SK-N-SH (cell line): ENCODE measurements around the gene FFAR3. TPM values are rescaled to one million over a fixed set of nuclear protein-coding genes. Genes with fewer than 3 reads are reported as not detected.

Experiments
- CTCF ChIA-PET: fragments of 300-600, 350-600 bp; formaldehyde crosslinking; extraction: SDS; loops from one replicate; lab custom pipeline; 2021; lab: Yijun Ruan, JAX
- POLR2A ChIA-PET: fragments of 350-600 bp; sonication (Branson Sonifier 250); formaldehyde crosslinking; extraction: SDS; loops from one replicate; lab custom pipeline; 2020; ENCODE audit warnings: antibody characterized with exemption, inconsistent platforms; lab: Yijun Ruan, JAX
- DNase-seq: peaks from one replicate; pipeline ENCODE4 v3.0.0; 2012
- H2AFZ ChIP-seq: fragments of 200-600 bp; sonication (generic); 2 replicates; pipeline ENCODE4 v1.8.1; 2016; ENCODE audit warnings: antibody characterized with exemption, mild to moderate bottlenecking, low read depth
- H3F3A ChIP-seq: fragments of 200-600 bp; sonication (generic); replicated peaks from 2 replicates; pipeline ENCODE3; 2016; ENCODE audit warnings: antibody characterized with exemption, mild to moderate bottlenecking; ENCODE audit not compliant: insufficient read depth
- H3K27ac ChIP-seq, 2 experiments: fragments of 200-500 bp in 1 of 2; fragments of 200-600 bp in 1 of 2; sonication (Bioruptor generic) in 1 of 2; sonication (generic), shearing (Covaris generic) in 1 of 2; 2 replicates each; pipeline versions ENCODE4 v1.5.1 to v1.6.1; 2014 to 2016; ENCODE audit warnings: low read depth in 2 of 2, inconsistent platforms in 1 of 2, low read length in 1 of 2, mild to moderate bottlenecking in 1 of 2, mixed read lengths in 1 of 2
- H3K27me3 ChIP-seq: fragments of 200-600 bp; sonication (generic), shearing (Covaris generic); 2 replicates; pipeline ENCODE4 v1.6.1; 2016; ENCODE audit warnings: mixed run types; ENCODE audit not compliant: insufficient read depth
- H3K36me3 ChIP-seq, 2 experiments: fragments of 200-500 bp in 1 of 2; fragments of 200-600 bp in 1 of 2; sonication (Bioruptor generic) in 1 of 2; sonication (generic) in 1 of 2; replicated peaks in 1 of 2; 2 replicates each; pipeline versions ENCODE3 to v1.5.1; 2014 to 2016; ENCODE audit warnings: low read length in 1 of 2, mild to moderate bottlenecking in 1 of 2; ENCODE audit not compliant: insufficient read depth in 2 of 2, control insufficient read depth in 1 of 2
- H3K4me1 ChIP-seq, 2 experiments: fragments of 200-500 bp in 1 of 2; fragments of 200-600 bp in 1 of 2; sonication (Bioruptor generic) in 1 of 2; sonication (generic), shearing (Covaris generic) in 1 of 2; 2 replicates each; pipeline versions ENCODE4 v1.5.1 to v1.6.1; 2014 to 2016; ENCODE audit warnings: low read depth in 1 of 2, low read length in 1 of 2, mixed run types in 1 of 2; ENCODE audit not compliant: insufficient read depth in 2 of 2, control insufficient read depth in 1 of 2
- H3K4me2 ChIP-seq: fragments of 200-600 bp; sonication (generic), shearing (Covaris generic); 2 replicates; pipeline ENCODE4 v1.6.1; 2017; ENCODE audit warnings: mixed run types
- H3K4me3 ChIP-seq, 2 experiments: fragments of 200-500 bp in 1 of 2; fragments of 200-600 bp in 1 of 2; sonication (Bioruptor generic) in 1 of 2; sonication (generic), shearing (Covaris generic) in 1 of 2; 2 replicates each; pipeline versions ENCODE4 v1.5.1 to v1.8.1; 2014 to 2016; ENCODE audit warnings: low read depth in 2 of 2, inconsistent platforms in 1 of 2, low read length in 1 of 2, mild to moderate bottlenecking in 1 of 2, mixed read lengths in 1 of 2, moderate library complexity in 1 of 2
- H3K79me2 ChIP-seq: fragments of 200-600 bp; sonication (generic); 2 replicates; pipeline ENCODE4 v1.8.1; 2017; ENCODE audit warnings: mild to moderate bottlenecking; ENCODE audit not compliant: insufficient read depth
- H3K9ac ChIP-seq: fragments of 200-600 bp; sonication (generic); 2 replicates; pipeline ENCODE4 v1.6.1; 2017; ENCODE audit warnings: mixed run types
- H3K9me2 ChIP-seq: fragments of 200-600 bp; sonication (generic); 2 replicates; pipeline ENCODE4 v1.6.1; 2017; ENCODE audit warnings: mixed run types
- H3K9me3 ChIP-seq: fragments of 200-600 bp; sonication (generic); 2 replicates; pipeline ENCODE4 v1.6.1; 2017; ENCODE audit warnings: mixed run types, mild to moderate bottlenecking, moderate library complexity
- H4K20me1 ChIP-seq: fragments of 200-600 bp; sonication (generic); 2 replicates; pipeline ENCODE4 v1.6.1; 2017; ENCODE audit warnings: mild to moderate bottlenecking, mixed run types; ENCODE audit not compliant: insufficient read depth
- CHD2 ChIP-seq: fragments of 150-350 bp; IDR thresholded peaks from 2 replicates; pipeline ENCODE4 v1.6.1; 2018; ENCODE audit warnings: low read length; ENCODE audit not compliant: partially characterized antibody
- EZH2phosphoT487 ChIP-seq: fragments of 200-600 bp; sonication (generic); IDR thresholded peaks from 2 replicates; pipeline ENCODE4 v1.6.1; 2017; ENCODE audit warnings: low read depth, mixed run types, mild to moderate bottlenecking, antibody characterized with exemption, moderate library complexity, borderline replicate concordance
- FOSL2 ChIP-seq: IDR thresholded peaks from 2 replicates; pipeline ENCODE4 v1.4.0; 2012; ENCODE audit warnings: low read depth, mild to moderate bottlenecking, moderate library complexity, borderline replicate concordance
- FOXJ3 ChIP-seq: sonication (generic); formaldehyde crosslinking; IDR thresholded peaks from 2 replicates; pipeline ENCODE4 v1.5.1; 2020; ENCODE audit warnings: mild to moderate bottlenecking, missing genetic modification reagents
- FOXM1 ChIP-seq: IDR thresholded peaks from 2 replicates; pipeline ENCODE4 v1.4.0; 2012; ENCODE audit warnings: low read depth, mild to moderate bottlenecking
- JUND ChIP-seq: IDR thresholded peaks from 2 replicates; pipeline ENCODE4 v1.4.0; 2012
- MXI1 ChIP-seq: IDR thresholded peaks from 2 replicates; pipeline ENCODE4 v1.6.1; 2012; ENCODE audit warnings: mild to moderate bottlenecking, low read depth, low read length, improper control_type of control experiment
- POLR2AphosphoS5 ChIP-seq: IDR thresholded peaks from 2 replicates; pipeline ENCODE4 v1.6.1; 2012; ENCODE audit warnings: low read depth, low read length
- RAD21 ChIP-seq: IDR thresholded peaks from 2 replicates; pipeline ENCODE4 v1.6.1; 2012; ENCODE audit warnings: mild to moderate bottlenecking, low read length
- SIN3A ChIP-seq: IDR thresholded peaks from 2 replicates; pipeline ENCODE4 v1.6.1; 2012; ENCODE audit warnings: low read depth, mild to moderate bottlenecking, low read length, moderate library complexity, borderline replicate concordance
- SMC3 ChIP-seq: IDR thresholded peaks from 2 replicates; pipeline ENCODE4 v1.6.1; 2012; ENCODE audit warnings: low read depth, low read length, improper control_type of control experiment
- TCF12 ChIP-seq: IDR thresholded peaks from 2 replicates; pipeline ENCODE4 v1.4.0; 2012
- TEAD4 ChIP-seq: IDR thresholded peaks from 2 replicates; pipeline ENCODE4 v1.4.0; 2012; ENCODE audit warnings: mild to moderate bottlenecking, borderline replicate concordance; ENCODE audit not compliant: insufficient read depth
- YY1 ChIP-seq: IDR thresholded peaks from 2 replicates; pipeline ENCODE4 v1.4.0; 2012; ENCODE audit warnings: low read depth, mild to moderate bottlenecking
- WGBS: methylation state at CpG from one replicate; pipeline ENCODE4 v1.1.6; 2017; ENCODE audit warnings: low lambda C conversion rate; 5-methylcytosine and 5-hydroxymethylcytosine counted together
- polyA plus RNA-seq, 3 experiments: library from polyadenylated mRNA; depleted of rRNA; stranded (reverse); fragments of >200 nt; gene quantifications; 2 replicates each; pipeline ENCODE4 v1.2.3, GENCODE V29; 2012
- TF ChIP-seq, protein P1 (sequence below): IDR thresholded peaks from 2 replicates; pipeline ENCODE4; 2012
- TF ChIP-seq, protein P2 (sequence below): fragments of 150-350 bp; IDR thresholded peaks from 2 replicates; pipeline ENCODE4 v1.6.1; 2016; ENCODE audit warnings: mild to moderate bottlenecking, low read depth, low read length
- TF ChIP-seq, protein P3 (sequence below): IDR thresholded peaks from 2 replicates; pipeline ENCODE4 v1.4.0; 2012; ENCODE audit warnings: low read depth, borderline replicate concordance

The FFAR3 gene
- polyA plus RNA-seq, 1 of the 3 experiments (the other 2 are of a cell fraction) = not detected

DNA sequence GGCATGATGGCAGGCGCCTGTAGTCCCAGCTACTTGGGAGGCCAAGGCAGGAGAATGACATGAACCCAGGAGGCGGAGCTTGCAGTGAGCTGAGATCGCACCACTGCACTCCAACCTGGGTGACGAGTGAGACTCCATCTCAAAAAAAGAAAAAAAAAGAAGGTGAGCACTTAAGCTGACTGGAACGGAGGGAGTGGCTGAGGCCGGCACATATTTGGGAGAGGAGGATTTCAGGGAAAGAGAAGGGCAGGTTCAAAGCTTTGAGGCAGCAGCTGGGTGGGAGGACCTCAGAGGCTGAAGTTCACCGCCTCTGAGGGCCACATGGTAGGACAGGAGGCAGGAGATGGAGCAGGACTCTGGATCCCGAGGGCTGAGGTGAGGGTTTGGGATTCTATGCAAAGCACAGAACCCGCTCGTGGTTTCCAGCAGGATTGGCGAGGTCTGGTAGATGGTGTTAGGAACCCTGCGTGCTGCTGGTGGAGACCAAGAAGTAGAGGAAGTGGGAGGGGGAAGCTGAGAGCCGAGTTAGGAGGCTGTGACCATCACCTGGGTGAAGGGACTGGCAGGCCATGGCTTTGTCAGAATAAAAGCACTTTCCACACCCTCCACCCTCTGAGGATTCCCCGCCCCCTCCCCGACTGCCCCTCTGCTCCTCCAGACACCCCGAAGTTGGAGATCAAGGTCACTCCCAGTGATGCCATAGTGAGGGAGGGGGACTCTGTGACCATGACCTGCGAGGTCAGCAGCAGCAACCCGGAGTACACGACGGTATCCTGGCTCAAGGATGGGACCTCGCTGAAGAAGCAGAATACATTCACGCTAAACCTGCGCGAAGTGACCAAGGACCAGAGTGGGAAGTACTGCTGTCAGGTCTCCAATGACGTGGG, 20.9 kb upstream of the FFAR3 start:
- no peak overlapping the region for H2AFZ ChIP-seq
- POLR2A ChIA-PET = no interaction called here
- no peak overlapping the region for H3K4me2 ChIP-seq
- no peak overlapping the region for H3K27ac ChIP-seq
- 37% methylated on average over 23 of the region's 25 CpGs for WGBS
- no peak overlapping the region for H3K4me3 ChIP-seq
- no peaks in the 10 kb centered on the region for H3K4me1 ChIP-seq
- DNase-seq = no peak
- H3K27me3 ChIP-seq = peaks cover 87% of the 10 kb centered on the region
- no peaks in the 10 kb centered on the region for H3K9me2 ChIP-seq
- CTCF ChIA-PET = interaction anchor here (0.7 kb wide), 1 partner anchor 158 kb away, joined by 3 read pairs; no protein-coding TSS in a partner anchor
- H3F3A ChIP-seq = no peaks in the 10 kb centered on the region
- H3K36me3 ChIP-seq = no peaks in the 10 kb centered on the region
- H3K9me3 ChIP-seq = no peaks in the 10 kb centered on the region
- TF ChIP-seq, protein P1, sequence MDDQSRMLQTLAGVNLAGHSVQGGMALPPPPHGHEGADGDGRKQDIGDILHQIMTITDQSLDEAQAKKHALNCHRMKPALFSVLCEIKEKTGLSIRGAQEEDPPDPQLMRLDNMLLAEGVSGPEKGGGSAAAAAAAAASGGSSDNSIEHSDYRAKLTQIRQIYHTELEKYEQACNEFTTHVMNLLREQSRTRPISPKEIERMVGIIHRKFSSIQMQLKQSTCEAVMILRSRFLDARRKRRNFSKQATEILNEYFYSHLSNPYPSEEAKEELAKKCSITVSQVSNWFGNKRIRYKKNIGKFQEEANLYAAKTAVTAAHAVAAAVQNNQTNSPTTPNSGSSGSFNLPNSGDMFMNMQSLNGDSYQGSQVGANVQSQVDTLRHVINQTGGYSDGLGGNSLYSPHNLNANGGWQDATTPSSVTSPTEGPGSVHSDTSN = no peak
- TF ChIP-seq MXI1 = no peak
- TF ChIP-seq FOSL2 = no peak
- TF ChIP-seq SIN3A = no peak
- TF ChIP-seq, protein P2, sequence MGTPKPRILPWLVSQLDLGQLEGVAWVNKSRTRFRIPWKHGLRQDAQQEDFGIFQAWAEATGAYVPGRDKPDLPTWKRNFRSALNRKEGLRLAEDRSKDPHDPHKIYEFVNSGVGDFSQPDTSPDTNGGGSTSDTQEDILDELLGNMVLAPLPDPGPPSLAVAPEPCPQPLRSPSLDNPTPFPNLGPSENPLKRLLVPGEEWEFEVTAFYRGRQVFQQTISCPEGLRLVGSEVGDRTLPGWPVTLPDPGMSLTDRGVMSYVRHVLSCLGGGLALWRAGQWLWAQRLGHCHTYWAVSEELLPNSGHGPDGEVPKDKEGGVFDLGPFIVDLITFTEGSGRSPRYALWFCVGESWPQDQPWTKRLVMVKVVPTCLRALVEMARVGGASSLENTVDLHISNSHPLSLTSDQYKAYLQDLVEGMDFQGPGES = no peak
- TF ChIP-seq TEAD4 = no peak
- no peak for TF ChIP-seq JUND
- TF ChIP-seq CHD2 = no peak
- H3K9ac ChIP-seq = no peak overlapping the region
- no peaks in the 10 kb centered on the region for H3K79me2 ChIP-seq
- no peaks in the 10 kb centered on the region for H4K20me1 ChIP-seq

DNA sequence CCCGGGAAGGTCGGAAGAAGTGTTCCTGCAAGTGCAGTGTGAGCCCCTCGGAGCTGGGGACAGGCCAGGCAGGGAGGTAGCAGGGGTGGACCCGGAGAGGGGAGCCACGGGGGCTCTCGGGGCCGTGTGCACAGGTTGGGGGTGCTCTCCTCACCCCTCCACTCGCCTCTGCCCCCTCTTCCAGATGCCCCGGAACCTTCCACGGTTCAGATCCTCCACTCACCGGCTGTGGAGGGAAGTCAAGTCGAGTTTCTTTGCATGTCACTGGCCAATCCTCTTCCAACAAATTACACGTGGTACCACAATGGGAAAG, 20.3 kb upstream of the FFAR3 start:
- Histone ChIP-seq H3K4me3 (no peak overlapping the region), H2AFZ (no peak overlapping the region), H3K27ac (no peak overlapping the region), H3K4me1 (no peaks in the 10 kb centered on the region), H3F3A (no peaks in the 10 kb centered on the region), H3K4me2 (no peak overlapping the region), H3K36me3 (no peaks in the 10 kb centered on the region), H4K20me1 (no peaks in the 10 kb centered on the region), H3K27me3 (peaks cover 85% of the 10 kb centered on the region), H3K9me3 (no peaks in the 10 kb centered on the region), H3K9ac (no peak overlapping the region), H3K79me2 (no peaks in the 10 kb centered on the region), H3K9me2 (no peaks in the 10 kb centered on the region)
- ChIA-PET POLR2A (no interaction called here), CTCF (interaction anchor here (0.7 kb wide), 1 partner anchor 157 kb away, joined by 3 read pairs; no protein-coding TSS in a partner anchor)
- 14% methylated on average over 11 of the region's 13 CpGs for WGBS
- DNase-seq = no peak
- TF ChIP-seq, protein P2 = no peak
- no peak for TF ChIP-seq RAD21
- no peak for TF ChIP-seq JUND
- no peak for TF ChIP-seq EZH2phosphoT487
- TF ChIP-seq FOXJ3 (CRISPR knock-in tag) = no peak
- no peak for TF ChIP-seq SIN3A
- TF ChIP-seq, protein P3, sequence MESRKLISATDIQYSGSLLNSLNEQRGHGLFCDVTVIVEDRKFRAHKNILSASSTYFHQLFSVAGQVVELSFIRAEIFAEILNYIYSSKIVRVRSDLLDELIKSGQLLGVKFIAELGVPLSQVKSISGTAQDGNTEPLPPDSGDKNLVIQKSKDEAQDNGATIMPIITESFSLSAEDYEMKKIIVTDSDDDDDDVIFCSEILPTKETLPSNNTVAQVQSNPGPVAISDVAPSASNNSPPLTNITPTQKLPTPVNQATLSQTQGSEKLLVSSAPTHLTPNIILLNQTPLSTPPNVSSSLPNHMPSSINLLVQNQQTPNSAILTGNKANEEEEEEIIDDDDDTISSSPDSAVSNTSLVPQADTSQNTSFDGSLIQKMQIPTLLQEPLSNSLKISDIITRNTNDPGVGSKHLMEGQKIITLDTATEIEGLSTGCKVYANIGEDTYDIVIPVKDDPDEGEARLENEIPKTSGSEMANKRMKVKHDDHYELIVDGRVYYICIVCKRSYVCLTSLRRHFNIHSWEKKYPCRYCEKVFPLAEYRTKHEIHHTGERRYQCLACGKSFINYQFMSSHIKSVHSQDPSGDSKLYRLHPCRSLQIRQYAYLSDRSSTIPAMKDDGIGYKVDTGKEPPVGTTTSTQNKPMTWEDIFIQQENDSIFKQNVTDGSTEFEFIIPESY = no peak
- no peak for TF ChIP-seq YY1
- TF ChIP-seq FOXM1 = no peak
- no peak for TF ChIP-seq CHD2
- TF ChIP-seq TCF12 = no peak
- TF ChIP-seq SMC3 = no peak
- TF ChIP-seq POLR2AphosphoS5 = no peak
